ENCODE data around the gene DNMT1.

GRCh38 chr19:10132905-10133304 is 61.8 kb downstream of the DNMT1 start:
- TF ChIP-seq POLR2AphosphoS5 (IDR thresholded peaks at IDR 0.05; ENCODE audit: borderline replicate concordance, low read depth, low read length) = no peak
- TF ChIP-seq EZH2 (IDR thresholded peaks at IDR 0.05) = no peak
- TF ChIP-seq FOXP2 (optimal IDR thresholded peaks at IDR 0.05; ENCODE audit: control extremely low read depth, extremely low read length, insufficient read depth) = no peak
